HEK293 (cell line): ENCODE data around the gene DSCAML1.

Experiments used
- CTCF ChIA-PET: fragments of 350-600 bp; formaldehyde crosslinking; extraction: SDS; loops from one replicate; lab custom pipeline; 2021; ENCODE audit warnings: antibody characterized with exemption; lab: Yijun Ruan, JAX
- POLR2A ChIA-PET: fragments of 300-600 bp; formaldehyde crosslinking; extraction: SDS; loops from one replicate; lab custom pipeline; 2020; ENCODE audit warnings: antibody characterized with exemption, inconsistent platforms; lab: Yijun Ruan, JAX
- H3K27ac ChIP-seq: fragments of 200-500 bp; sonication (Bioruptor generic); 2 replicates; pipeline ENCODE4 v1.5.1; 2014; ENCODE audit warnings: low read depth, low read length, control low read depth, inconsistent platforms; ENCODE audit errors: extremely low read depth
- H3K36me3 ChIP-seq, 2 experiments: fragments of 200-500 bp in 1 of 2; sonication (Bioruptor generic) in 1 of 2; 1 replicate in 1 of 2; 2 replicates in 1 of 2; pipeline ENCODE4 v1.5.1; 2014 to 2017; ENCODE audit warnings: inconsistent platforms in 2 of 2, low read length in 2 of 2; ENCODE audit not compliant: control insufficient read depth in 2 of 2, insufficient read depth in 1 of 2
- H3K4me1 ChIP-seq: fragments of 200-500 bp; sonication (Bioruptor generic); 2 replicates; pipeline ENCODE4 v1.5.1; 2014; ENCODE audit warnings: mild to moderate bottlenecking, low read length, inconsistent platforms; ENCODE audit not compliant: control insufficient read depth, insufficient read depth
- H3K4me3 ChIP-seq: 2 replicates; pipeline ENCODE4 v1.5.1; 2011; ENCODE audit warnings: low read depth, mild to moderate bottlenecking, control low read depth, low read length, moderate library complexity
- H3K9me3 ChIP-seq: fragments of 200-500 bp; sonication (Bioruptor generic); 2 replicates; pipeline ENCODE4 v1.5.1; 2014; ENCODE audit warnings: low read depth, low read length, inconsistent platforms; ENCODE audit not compliant: control insufficient read depth, insufficient read depth
- GLI2 ChIP-seq: fragments of 450-650 bp; formaldehyde crosslinking; IDR thresholded peaks from 2 replicates; pipeline ENCODE4; 2017; ENCODE audit warnings: missing biosample characterization, missing genetic modification characterization, low read depth, borderline replicate concordance
- GLI4 ChIP-seq: fragments of 450-650 bp; formaldehyde crosslinking; IDR thresholded peaks from 2 replicates; pipeline ENCODE4 v1.5.1; 2016; ENCODE audit warnings: missing biosample characterization, missing genetic modification characterization
- HIC1 ChIP-seq: fragments of 450-650 bp; formaldehyde crosslinking; IDR thresholded peaks from 2 replicates; pipeline ENCODE4 v1.5.1; 2016; ENCODE audit warnings: missing biosample characterization, missing genetic modification characterization
- PATZ1 ChIP-seq: fragments of 450-650 bp; formaldehyde crosslinking; IDR thresholded peaks from 2 replicates; pipeline ENCODE4 v1.5.1; 2016; ENCODE audit warnings: missing biosample characterization, missing genetic modification characterization
- PRDM10 ChIP-seq: fragments of 450-650 bp; formaldehyde crosslinking; IDR thresholded peaks from 2 replicates; pipeline ENCODE4 v1.5.1; 2016; ENCODE audit warnings: missing biosample characterization, missing genetic modification characterization
- SCRT2 ChIP-seq: fragments of 450-650 bp; formaldehyde crosslinking; IDR thresholded peaks from 2 replicates; pipeline ENCODE4 v1.5.1; 2016; ENCODE audit warnings: missing biosample characterization, missing genetic modification characterization
- ZBTB17 ChIP-seq: fragments of 450-650 bp; formaldehyde crosslinking; IDR thresholded peaks from 2 replicates; pipeline ENCODE4 v1.5.1; 2016; ENCODE audit warnings: missing biosample characterization, missing genetic modification characterization
- ZIC2 ChIP-seq: fragments of 450-650 bp; formaldehyde crosslinking; IDR thresholded peaks from 2 replicates; pipeline ENCODE4 v1.5.1; 2016; ENCODE audit warnings: missing biosample characterization, missing genetic modification characterization
- ZNF10 ChIP-seq: fragments of 450-650 bp; formaldehyde crosslinking; IDR thresholded peaks from 2 replicates; pipeline ENCODE4 v1.5.1; 2017; ENCODE audit warnings: missing biosample characterization, missing genetic modification characterization
- ZNF184 ChIP-seq: fragments of 450-650 bp; IDR thresholded peaks from 2 replicates; pipeline ENCODE4 v1.5.1; 2018; ENCODE audit warnings: missing biosample characterization, mild to moderate bottlenecking, missing genetic modification characterization
- ZNF19 ChIP-seq: fragments of 450-650 bp; formaldehyde crosslinking; IDR thresholded peaks from 2 replicates; pipeline ENCODE4; 2016; ENCODE audit warnings: missing biosample characterization, missing genetic modification characterization, low read depth
- ZNF23 ChIP-seq: fragments of 450-650 bp; formaldehyde crosslinking; IDR thresholded peaks from 2 replicates; pipeline ENCODE4 v1.5.1; 2016; ENCODE audit warnings: missing biosample characterization, missing genetic modification characterization, borderline replicate concordance
- ZNF416 ChIP-seq: fragments of 450-650 bp; formaldehyde crosslinking; IDR thresholded peaks from 2 replicates; pipeline ENCODE4 v1.5.1; 2016; ENCODE audit warnings: missing biosample characterization, missing genetic modification characterization
- ZNF433 ChIP-seq: fragments of 450-650 bp; formaldehyde crosslinking; IDR thresholded peaks from 2 replicates; pipeline ENCODE4 v1.5.1; 2016; ENCODE audit warnings: missing biosample characterization, missing genetic modification characterization, low read depth
- ZSCAN16 ChIP-seq: fragments of 450-650 bp; formaldehyde crosslinking; IDR thresholded peaks from 2 replicates; pipeline ENCODE4 v1.5.1; 2016; ENCODE audit warnings: missing biosample characterization, missing genetic modification characterization
- TF ChIP-seq, protein P1 (sequence below): fragments of 450-650 bp; formaldehyde crosslinking; IDR thresholded peaks from 2 replicates; pipeline ENCODE4 v1.5.1; 2017; ENCODE audit warnings: missing biosample characterization, missing genetic modification characterization
- TF ChIP-seq, protein P2 (sequence below): fragments of 450-650 bp; formaldehyde crosslinking; IDR thresholded peaks from 2 replicates; pipeline ENCODE4 v1.5.1; 2016; ENCODE audit warnings: missing biosample characterization, missing genetic modification characterization, borderline replicate concordance
- TF ChIP-seq, protein P3 (sequence below): fragments of 450-650 bp; formaldehyde crosslinking; IDR thresholded peaks from 2 replicates; pipeline ENCODE4 v1.5.1; 2017; ENCODE audit warnings: missing biosample characterization, missing genetic modification characterization

The DSCAML1 gene

DNA sequence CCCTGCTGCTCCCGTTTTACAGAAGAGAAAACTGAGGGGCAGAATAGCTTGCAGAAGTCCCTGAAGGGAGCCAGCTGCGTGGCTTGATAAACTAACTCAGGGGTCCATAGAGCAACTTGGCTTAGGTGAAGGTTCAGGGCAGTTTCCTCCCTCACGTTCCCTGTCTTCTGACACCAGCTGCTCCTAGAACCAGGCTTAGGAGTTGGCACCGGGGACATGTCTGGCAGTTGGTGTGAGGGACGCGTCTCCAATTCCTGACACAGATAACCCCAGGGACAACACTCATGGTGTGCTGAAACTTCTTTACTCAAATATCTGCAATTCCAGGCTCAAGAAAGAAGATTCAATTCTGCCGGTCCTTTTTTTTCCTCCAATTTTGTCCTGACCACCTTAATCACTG lies 85.7 kb downstream of the DSCAML1 start:
- no peaks in the 10 kb centered on the region for H3K36me3 ChIP-seq
- ChIA-PET CTCF (interaction anchor here (0.7 to 0.8 kb wide), 2 partner anchors 106 to 113 kb away, joined by 3 to 4 read pairs; partner anchors contain the start of gene FXYD2), POLR2A (no interaction called here)

DNA sequence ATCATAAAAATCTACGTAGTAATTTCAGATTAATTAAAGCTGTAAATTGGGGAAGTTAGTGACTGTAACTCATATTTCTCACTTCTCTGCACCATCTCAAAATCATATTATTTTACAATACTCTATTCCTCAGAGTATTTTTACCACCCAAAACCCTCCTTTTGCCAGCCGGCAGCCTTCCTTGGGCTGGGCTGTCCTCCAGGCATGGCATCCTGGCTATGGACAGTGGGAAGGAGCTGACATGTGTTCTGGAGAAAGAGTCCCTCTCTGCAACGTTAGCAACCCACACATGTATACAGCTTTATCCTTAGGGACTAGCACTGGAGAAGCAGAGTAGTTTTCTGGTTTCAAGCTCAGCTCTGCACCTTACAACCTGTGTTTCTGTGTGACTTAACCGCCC lies 86.8 kb downstream of the DSCAML1 start:
- ChIA-PET CTCF (no interaction called here), POLR2A (no interaction called here)
- no peaks in the 10 kb centered on the region for H3K4me1 ChIP-seq
- H3K36me3 ChIP-seq, result no peaks in the 10 kb centered on the region
- no peak overlapping the region for H3K4me3 ChIP-seq
- no peak overlapping the region for H3K27ac ChIP-seq
- H3K9me3 ChIP-seq, result no peaks in the 10 kb centered on the region
- TF ChIP-seq, protein P1, sequence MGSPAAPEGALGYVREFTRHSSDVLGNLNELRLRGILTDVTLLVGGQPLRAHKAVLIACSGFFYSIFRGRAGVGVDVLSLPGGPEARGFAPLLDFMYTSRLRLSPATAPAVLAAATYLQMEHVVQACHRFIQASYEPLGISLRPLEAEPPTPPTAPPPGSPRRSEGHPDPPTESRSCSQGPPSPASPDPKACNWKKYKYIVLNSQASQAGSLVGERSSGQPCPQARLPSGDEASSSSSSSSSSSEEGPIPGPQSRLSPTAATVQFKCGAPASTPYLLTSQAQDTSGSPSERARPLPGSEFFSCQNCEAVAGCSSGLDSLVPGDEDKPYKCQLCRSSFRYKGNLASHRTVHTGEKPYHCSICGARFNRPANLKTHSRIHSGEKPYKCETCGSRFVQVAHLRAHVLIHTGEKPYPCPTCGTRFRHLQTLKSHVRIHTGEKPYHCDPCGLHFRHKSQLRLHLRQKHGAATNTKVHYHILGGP (tag by site-specific recombination), result no peak
- TF ChIP-seq, protein P2, sequence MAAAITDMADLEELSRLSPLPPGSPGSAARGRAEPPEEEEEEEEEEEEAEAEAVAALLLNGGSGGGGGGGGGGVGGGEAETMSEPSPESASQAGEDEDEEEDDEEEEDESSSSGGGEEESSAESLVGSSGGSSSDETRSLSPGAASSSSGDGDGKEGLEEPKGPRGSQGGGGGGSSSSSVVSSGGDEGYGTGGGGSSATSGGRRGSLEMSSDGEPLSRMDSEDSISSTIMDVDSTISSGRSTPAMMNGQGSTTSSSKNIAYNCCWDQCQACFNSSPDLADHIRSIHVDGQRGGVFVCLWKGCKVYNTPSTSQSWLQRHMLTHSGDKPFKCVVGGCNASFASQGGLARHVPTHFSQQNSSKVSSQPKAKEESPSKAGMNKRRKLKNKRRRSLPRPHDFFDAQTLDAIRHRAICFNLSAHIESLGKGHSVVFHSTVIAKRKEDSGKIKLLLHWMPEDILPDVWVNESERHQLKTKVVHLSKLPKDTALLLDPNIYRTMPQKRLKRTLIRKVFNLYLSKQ, result no peak

More for the DNA sequence above, 85.7 kb downstream of the DSCAML1 start:
- Histone ChIP-seq H3K9me3 (no peaks in the 10 kb centered on the region), H3K4me1 (no peaks in the 10 kb centered on the region)
- TF ChIP-seq GLI4 (no peak), SCRT2 (tag by site-specific recombination) (no peak), ZNF416 (tag by site-specific recombination) (no peak), ZIC2 (tag by site-specific recombination) (no peak), ZNF184 (tag by site-specific recombination) (no peak), PATZ1 (no peak), ZNF19 (no peak)
- TF ChIP-seq, protein P3, sequence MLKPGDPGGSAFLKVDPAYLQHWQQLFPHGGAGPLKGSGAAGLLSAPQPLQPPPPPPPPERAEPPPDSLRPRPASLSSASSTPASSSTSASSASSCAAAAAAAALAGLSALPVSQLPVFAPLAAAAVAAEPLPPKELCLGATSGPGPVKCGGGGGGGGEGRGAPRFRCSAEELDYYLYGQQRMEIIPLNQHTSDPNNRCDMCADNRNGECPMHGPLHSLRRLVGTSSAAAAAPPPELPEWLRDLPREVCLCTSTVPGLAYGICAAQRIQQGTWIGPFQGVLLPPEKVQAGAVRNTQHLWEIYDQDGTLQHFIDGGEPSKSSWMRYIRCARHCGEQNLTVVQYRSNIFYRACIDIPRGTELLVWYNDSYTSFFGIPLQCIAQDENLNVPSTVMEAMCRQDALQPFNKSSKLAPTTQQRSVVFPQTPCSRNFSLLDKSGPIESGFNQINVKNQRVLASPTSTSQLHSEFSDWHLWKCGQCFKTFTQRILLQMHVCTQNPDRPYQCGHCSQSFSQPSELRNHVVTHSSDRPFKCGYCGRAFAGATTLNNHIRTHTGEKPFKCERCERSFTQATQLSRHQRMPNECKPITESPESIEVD, result no peak
- TF ChIP-seq, all 188 proteins: peak for 0
- Histone ChIP-seq H3K27ac (no peak overlapping the region), H3K4me3 (no peak overlapping the region)

- Histone ChIP-seq H3K36me3 (no peaks in the 10 kb centered on the region), H3K4me1 (no peaks in the 10 kb centered on the region), H3K27ac (no peak overlapping the region), H3K9me3 (no peaks in the 10 kb centered on the region), H3K4me3 (no peak overlapping the region)
- ChIA-PET CTCF (no interaction called here), POLR2A (no interaction called here)
- TF ChIP-seq ZNF10, result no peak
- TF ChIP-seq PRDM10 (tag by site-specific recombination), result no peak
- TF ChIP-seq ZNF23, result no peak
- TF ChIP-seq HIC1, result no peak
- no peak for TF ChIP-seq GLI2 (tag by site-specific recombination)
- no peak for TF ChIP-seq ZNF433
- TF ChIP-seq ZSCAN16 (tag by site-specific recombination), result no peak
- TF ChIP-seq ZBTB17 (tag by site-specific recombination), result no peak
These were observed 90.6 kb downstream of the DSCAML1 start for GRCh38 chr11:117706322-117706814.
